ENCODE measurements around the gene CAMK1G.

GRCh38 chr1:209648346-209648745 lies 64.8 kb downstream of the CAMK1G start:
- TF ChIP-seq CTCF (IDR thresholded peaks at IDR 0.05; ENCODE audit: insufficient read depth, low read length) (no peak), POLR2AphosphoS5 (IDR thresholded peaks at IDR 0.05; ENCODE audit: low read depth) (no peak), SPI1 (IDR thresholded peaks at IDR 0.05; ENCODE audit: borderline replicate concordance, low read depth) (no peak), GABPA (IDR thresholded peaks at IDR 0.05; ENCODE audit: low read depth) (no peak)
- TF ChIP-seq, protein P1, sequence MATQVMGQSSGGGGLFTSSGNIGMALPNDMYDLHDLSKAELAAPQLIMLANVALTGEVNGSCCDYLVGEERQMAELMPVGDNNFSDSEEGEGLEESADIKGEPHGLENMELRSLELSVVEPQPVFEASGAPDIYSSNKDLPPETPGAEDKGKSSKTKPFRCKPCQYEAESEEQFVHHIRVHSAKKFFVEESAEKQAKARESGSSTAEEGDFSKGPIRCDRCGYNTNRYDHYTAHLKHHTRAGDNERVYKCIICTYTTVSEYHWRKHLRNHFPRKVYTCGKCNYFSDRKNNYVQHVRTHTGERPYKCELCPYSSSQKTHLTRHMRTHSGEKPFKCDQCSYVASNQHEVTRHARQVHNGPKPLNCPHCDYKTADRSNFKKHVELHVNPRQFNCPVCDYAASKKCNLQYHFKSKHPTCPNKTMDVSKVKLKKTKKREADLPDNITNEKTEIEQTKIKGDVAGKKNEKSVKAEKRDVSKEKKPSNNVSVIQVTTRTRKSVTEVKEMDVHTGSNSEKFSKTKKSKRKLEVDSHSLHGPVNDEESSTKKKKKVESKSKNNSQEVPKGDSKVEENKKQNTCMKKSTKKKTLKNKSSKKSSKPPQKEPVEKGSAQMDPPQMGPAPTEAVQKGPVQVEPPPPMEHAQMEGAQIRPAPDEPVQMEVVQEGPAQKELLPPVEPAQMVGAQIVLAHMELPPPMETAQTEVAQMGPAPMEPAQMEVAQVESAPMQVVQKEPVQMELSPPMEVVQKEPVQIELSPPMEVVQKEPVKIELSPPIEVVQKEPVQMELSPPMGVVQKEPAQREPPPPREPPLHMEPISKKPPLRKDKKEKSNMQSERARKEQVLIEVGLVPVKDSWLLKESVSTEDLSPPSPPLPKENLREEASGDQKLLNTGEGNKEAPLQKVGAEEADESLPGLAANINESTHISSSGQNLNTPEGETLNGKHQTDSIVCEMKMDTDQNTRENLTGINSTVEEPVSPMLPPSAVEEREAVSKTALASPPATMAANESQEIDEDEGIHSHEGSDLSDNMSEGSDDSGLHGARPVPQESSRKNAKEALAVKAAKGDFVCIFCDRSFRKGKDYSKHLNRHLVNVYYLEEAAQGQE (IDR thresholded peaks at IDR 0.05; ENCODE audit: insufficient replicate concordance, low read depth) = no peak

All from HL-60 (cell line).